GM23338 (cell line): ENCODE results near the gene ANKRD7. TPM values are rescaled to one million over a fixed set of nuclear protein-coding genes. Genes with fewer than 3 reads are reported as not detected.
A peak's percentile ranks its signal among the peaks of the same experiment; 100 is the strongest.

Experiments
- ATAC-seq: fragments of 200-7000 bp; cut with Tn5 transposase; 3 replicates; pipeline ENCODE4 v1.9.1; 2020
- DNase-seq: peaks from one replicate; pipeline ENCODE4 v3.0.0-alpha.2; 2015; ENCODE audit warnings: low spot score
- H2AFZ ChIP-seq: fragments of 200-600 bp; sonication (generic); 2 replicates; pipeline ENCODE4 v1.8.0; 2016; ENCODE audit warnings: antibody characterized with exemption, mild to moderate bottlenecking, moderate library complexity
- H3F3A ChIP-seq: fragments of 200-600 bp; sonication (generic); replicated peaks from 2 replicates; pipeline ENCODE4 v1.8.0; 2017; ENCODE audit warnings: antibody characterized with exemption, mixed run types, low read depth
- H3K27ac ChIP-seq: fragments of 200-600 bp; sonication (generic); 2 replicates; pipeline ENCODE4 v1.6.1; 2016; ENCODE audit warnings: low read depth
- H3K27me3 ChIP-seq: fragments of 200-600 bp; sonication (generic); 2 replicates; pipeline ENCODE4 v1.8.0; 2016; ENCODE audit warnings: mild to moderate bottlenecking, mixed run types, moderate library complexity; ENCODE audit not compliant: insufficient read depth
- H3K36me3 ChIP-seq: fragments of 200-600 bp; sonication (generic); 2 replicates; pipeline ENCODE4 v1.8.0; 2016; ENCODE audit warnings: mild to moderate bottlenecking; ENCODE audit not compliant: insufficient read depth
- H3K4me1 ChIP-seq: fragments of 200-600 bp; sonication (generic); 2 replicates; pipeline ENCODE4 v1.8.0; 2016; ENCODE audit warnings: mild to moderate bottlenecking, moderate library complexity; ENCODE audit not compliant: insufficient read depth
- H3K4me2 ChIP-seq: fragments of 200-600 bp; sonication (generic); 2 replicates; pipeline ENCODE4 v1.7.1; 2017; ENCODE audit warnings: mixed run types
- H3K4me3 ChIP-seq: fragments of 200-600 bp; sonication (generic); 2 replicates; pipeline ENCODE4 v1.6.1; 2016; ENCODE audit warnings: mixed run types
- H3K79me2 ChIP-seq: fragments of 200-600 bp; sonication (generic); replicated peaks from 2 replicates; pipeline ENCODE4 v1.8.0; 2017; ENCODE audit warnings: mild to moderate bottlenecking; ENCODE audit not compliant: insufficient read depth
- H3K9me2 ChIP-seq: fragments of 200-600 bp; sonication (generic); 2 replicates; pipeline ENCODE4 v1.8.0; 2017; ENCODE audit not compliant: insufficient read depth
- H4K20me1 ChIP-seq: fragments of 200-600 bp; sonication (generic); replicated peaks from 2 replicates; pipeline ENCODE4 v1.8.0; 2017; ENCODE audit warnings: mild to moderate bottlenecking; ENCODE audit not compliant: insufficient read depth
- H3K27ac Mint-ChIP-seq: 2 replicates; pipeline ENCODE4 v1.8.0; 2020; ENCODE audit warnings: inconsistent platforms, mild to moderate bottlenecking, moderate library complexity, mixed read lengths
- H3K27me3 Mint-ChIP-seq: 3 replicates; pipeline ENCODE4 v1.8.0; 2022; ENCODE audit warnings: low read depth, mild to moderate bottlenecking, moderate library complexity, mixed read lengths, inconsistent platforms; ENCODE audit not compliant: insufficient read depth, poor library complexity
- H3K36me3 Mint-ChIP-seq: 3 replicates; pipeline ENCODE4 v1.8.0; 2021; ENCODE audit warnings: low read depth, mild to moderate bottlenecking, inconsistent platforms, moderate library complexity, mixed read lengths
- H3K4me1 Mint-ChIP-seq: 3 replicates; pipeline ENCODE4 v1.8.0; 2020; ENCODE audit warnings: mild to moderate bottlenecking, inconsistent platforms, mixed read lengths
- H3K4me3 Mint-ChIP-seq: 3 replicates; pipeline ENCODE4 v1.8.0; 2021; ENCODE audit warnings: moderate library complexity, mild to moderate bottlenecking, inconsistent platforms, mixed read lengths
- H3K9me3 Mint-ChIP-seq: 3 replicates; pipeline ENCODE4 v1.8.0; 2020; ENCODE audit warnings: moderate library complexity, mild to moderate bottlenecking, inconsistent platforms, mixed read lengths
- CREB1 ChIP-seq: fragments of 250-450 bp; sonication (Bioruptor Pico); IDR thresholded peaks from 2 replicates; pipeline ENCODE4 v1.5.0; 2020; ENCODE audit warnings: low read depth, mild to moderate bottlenecking, moderate library complexity
- CTCF ChIP-seq, 2 experiments: fragments of 200-600 bp in 1 of 2; sonication (generic) in 1 of 2; conservative IDR thresholded peaks; 2 replicates each; pipeline versions ENCODE4 v1.5.1 to v1.6.1; 2016 to 2017; ENCODE audit warnings: antibody characterized with exemption in 2 of 2, low read depth in 2 of 2, mild to moderate bottlenecking in 2 of 2, moderate library complexity in 1 of 2
- ETS1 ChIP-seq: IDR thresholded peaks from 2 replicates; pipeline ENCODE4 v1.6.1; 2016; ENCODE audit warnings: antibody characterized with exemption
- EZH2 ChIP-seq: fragments of 200-600 bp; sonication (generic); IDR thresholded peaks from one replicate; pipeline ENCODE4 v1.8.0; 2017; ENCODE audit warnings: antibody characterized with exemption, mild to moderate bottlenecking, low read depth; ENCODE audit not compliant: unreplicated experiment
- EZH2phosphoT487 ChIP-seq: fragments of 200-600 bp; sonication (generic); IDR thresholded peaks from one replicate; pipeline ENCODE4 v1.8.1; 2018; ENCODE audit warnings: antibody characterized with exemption; ENCODE audit not compliant: unreplicated experiment
- JUNB ChIP-seq: IDR thresholded peaks from one replicate; pipeline ENCODE4 v1.6.1; 2016; ENCODE audit warnings: antibody characterized with exemption; ENCODE audit not compliant: unreplicated experiment
- NANOG ChIP-seq: IDR thresholded peaks from 2 replicates; pipeline ENCODE4 v1.6.1; 2016; ENCODE audit warnings: antibody characterized with exemption, borderline replicate concordance
- POLR2AphosphoS5 ChIP-seq: IDR thresholded peaks from 2 replicates; pipeline ENCODE4 v1.6.1; 2016; ENCODE audit warnings: antibody characterized with exemption, low read depth
- STAT1 ChIP-seq: IDR thresholded peaks from one replicate; pipeline ENCODE4 v1.6.1; 2016; ENCODE audit warnings: antibody characterized with exemption; ENCODE audit not compliant: unreplicated experiment
- ZNF114 ChIP-seq: fragments of 250-450 bp; sonication (Bioruptor Pico); IDR thresholded peaks from 2 replicates; pipeline ENCODE4 v1.5.0; 2020; ENCODE audit warnings: mild to moderate bottlenecking, moderate library complexity
- ZNF331 ChIP-seq: fragments of 250-450 bp; sonication (Bioruptor Pico); IDR thresholded peaks from 2 replicates; pipeline ENCODE4 v1.5.0; 2020; ENCODE audit warnings: low read depth, mild to moderate bottlenecking, moderate library complexity
- polyA plus RNA-seq: library from polyadenylated mRNA; unstranded; fragments of >200 nt; fragmentation: Nextera tagmentation; extraction: Ambion mirVana; gene quantifications from 2 replicates; pipeline ENCODE4 v1.2.1, GENCODE V29; 2016
- total RNA-seq: library from RNA; depleted of rRNA; stranded (reverse); fragments of >200 nt; shearing (Covaris generic); gene quantifications from 2 replicates; pipeline ENCODE4 v1.2.3, GENCODE V29; 2014
- TF ChIP-seq, protein P1 (sequence below): fragments of 250-450 bp; sonication (Bioruptor Pico); IDR thresholded peaks from 2 replicates; pipeline ENCODE4 v1.5.0; 2020; ENCODE audit warnings: mild to moderate bottlenecking, moderate library complexity
- TF ChIP-seq, protein P2 (sequence below): IDR thresholded peaks from one replicate; pipeline ENCODE4 v1.6.1; 2018; ENCODE audit warnings: antibody characterized with exemption; ENCODE audit not compliant: unreplicated experiment

Gene ANKRD7
- total and polyA plus RNA-seq, 2 experiments from 2014 or later: 1.6 to 2.1 TPM

DNA sequence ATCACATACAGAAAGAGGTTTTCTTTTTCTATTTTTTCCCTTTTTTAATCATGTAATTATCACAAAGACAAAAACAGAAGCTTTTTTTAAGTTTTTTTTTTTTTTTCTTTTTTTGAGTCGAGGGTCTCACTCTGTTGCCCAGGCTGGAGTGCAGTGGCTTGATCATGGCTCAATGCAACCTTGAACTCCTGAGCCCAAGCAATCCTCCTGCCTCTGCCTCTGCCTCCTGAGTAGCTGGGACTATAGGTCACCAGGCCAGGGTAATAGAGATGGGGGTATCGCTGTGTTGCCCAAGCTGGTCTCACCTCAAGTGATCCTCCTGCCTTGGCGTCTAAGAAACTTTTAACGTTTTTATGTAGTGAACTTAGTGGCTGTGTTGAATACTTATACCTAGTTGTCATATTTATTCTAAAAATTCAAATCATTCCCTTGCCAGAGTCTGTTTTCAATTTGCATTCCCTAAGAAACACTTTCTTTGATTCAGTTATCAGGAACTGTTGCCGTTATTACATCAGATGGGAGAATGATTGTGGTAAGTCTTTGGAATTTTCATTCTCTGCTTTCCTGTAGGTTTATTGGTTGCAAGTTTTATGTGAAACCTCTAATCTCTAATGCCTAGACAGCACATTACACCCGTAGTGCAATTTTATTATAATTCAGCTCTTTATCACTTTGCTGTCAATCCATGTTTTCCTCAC is 39.2 kb upstream of the ANKRD7 start:
- DNase-seq (no peak), ATAC-seq (no peak)
- Histone ChIP-seq H2AFZ (no peak overlapping the region), H3K4me2 (peak overlapping the region; percentile 91), H3K79me2 (peaks cover 36% of the 10 kb centered on the region), H3K4me3 (peak overlapping the region; percentile 83), H3K4me1 (no peaks in the 10 kb centered on the region), H3K27ac (no peak overlapping the region), H3K36me3 (peaks cover 23% of the 10 kb centered on the region), H4K20me1 (no peaks in the 10 kb centered on the region; the same call in 1 of the 2 replicates), H3K27me3 (no peaks in the 10 kb centered on the region), H3F3A (no peaks in the 10 kb centered on the region), H3K9me2 (no peaks in the 10 kb centered on the region)
- Mint-ChIP-seq H3K36me3 (peaks cover 49% of the 10 kb centered on the region), H3K27me3 (no peaks in the 10 kb centered on the region), H3K4me1 (peaks cover 8% of the 10 kb centered on the region), H3K27ac (no peak overlapping the region), H3K4me3 (peak overlapping the region; percentile 95), H3K9me3 (no peaks in the 10 kb centered on the region)
- no peak for TF ChIP-seq CREB1 (CRISPR knock-in tag)
- no peak for TF ChIP-seq EZH2
- no peak for TF ChIP-seq POLR2AphosphoS5
- TF ChIP-seq, protein P1, sequence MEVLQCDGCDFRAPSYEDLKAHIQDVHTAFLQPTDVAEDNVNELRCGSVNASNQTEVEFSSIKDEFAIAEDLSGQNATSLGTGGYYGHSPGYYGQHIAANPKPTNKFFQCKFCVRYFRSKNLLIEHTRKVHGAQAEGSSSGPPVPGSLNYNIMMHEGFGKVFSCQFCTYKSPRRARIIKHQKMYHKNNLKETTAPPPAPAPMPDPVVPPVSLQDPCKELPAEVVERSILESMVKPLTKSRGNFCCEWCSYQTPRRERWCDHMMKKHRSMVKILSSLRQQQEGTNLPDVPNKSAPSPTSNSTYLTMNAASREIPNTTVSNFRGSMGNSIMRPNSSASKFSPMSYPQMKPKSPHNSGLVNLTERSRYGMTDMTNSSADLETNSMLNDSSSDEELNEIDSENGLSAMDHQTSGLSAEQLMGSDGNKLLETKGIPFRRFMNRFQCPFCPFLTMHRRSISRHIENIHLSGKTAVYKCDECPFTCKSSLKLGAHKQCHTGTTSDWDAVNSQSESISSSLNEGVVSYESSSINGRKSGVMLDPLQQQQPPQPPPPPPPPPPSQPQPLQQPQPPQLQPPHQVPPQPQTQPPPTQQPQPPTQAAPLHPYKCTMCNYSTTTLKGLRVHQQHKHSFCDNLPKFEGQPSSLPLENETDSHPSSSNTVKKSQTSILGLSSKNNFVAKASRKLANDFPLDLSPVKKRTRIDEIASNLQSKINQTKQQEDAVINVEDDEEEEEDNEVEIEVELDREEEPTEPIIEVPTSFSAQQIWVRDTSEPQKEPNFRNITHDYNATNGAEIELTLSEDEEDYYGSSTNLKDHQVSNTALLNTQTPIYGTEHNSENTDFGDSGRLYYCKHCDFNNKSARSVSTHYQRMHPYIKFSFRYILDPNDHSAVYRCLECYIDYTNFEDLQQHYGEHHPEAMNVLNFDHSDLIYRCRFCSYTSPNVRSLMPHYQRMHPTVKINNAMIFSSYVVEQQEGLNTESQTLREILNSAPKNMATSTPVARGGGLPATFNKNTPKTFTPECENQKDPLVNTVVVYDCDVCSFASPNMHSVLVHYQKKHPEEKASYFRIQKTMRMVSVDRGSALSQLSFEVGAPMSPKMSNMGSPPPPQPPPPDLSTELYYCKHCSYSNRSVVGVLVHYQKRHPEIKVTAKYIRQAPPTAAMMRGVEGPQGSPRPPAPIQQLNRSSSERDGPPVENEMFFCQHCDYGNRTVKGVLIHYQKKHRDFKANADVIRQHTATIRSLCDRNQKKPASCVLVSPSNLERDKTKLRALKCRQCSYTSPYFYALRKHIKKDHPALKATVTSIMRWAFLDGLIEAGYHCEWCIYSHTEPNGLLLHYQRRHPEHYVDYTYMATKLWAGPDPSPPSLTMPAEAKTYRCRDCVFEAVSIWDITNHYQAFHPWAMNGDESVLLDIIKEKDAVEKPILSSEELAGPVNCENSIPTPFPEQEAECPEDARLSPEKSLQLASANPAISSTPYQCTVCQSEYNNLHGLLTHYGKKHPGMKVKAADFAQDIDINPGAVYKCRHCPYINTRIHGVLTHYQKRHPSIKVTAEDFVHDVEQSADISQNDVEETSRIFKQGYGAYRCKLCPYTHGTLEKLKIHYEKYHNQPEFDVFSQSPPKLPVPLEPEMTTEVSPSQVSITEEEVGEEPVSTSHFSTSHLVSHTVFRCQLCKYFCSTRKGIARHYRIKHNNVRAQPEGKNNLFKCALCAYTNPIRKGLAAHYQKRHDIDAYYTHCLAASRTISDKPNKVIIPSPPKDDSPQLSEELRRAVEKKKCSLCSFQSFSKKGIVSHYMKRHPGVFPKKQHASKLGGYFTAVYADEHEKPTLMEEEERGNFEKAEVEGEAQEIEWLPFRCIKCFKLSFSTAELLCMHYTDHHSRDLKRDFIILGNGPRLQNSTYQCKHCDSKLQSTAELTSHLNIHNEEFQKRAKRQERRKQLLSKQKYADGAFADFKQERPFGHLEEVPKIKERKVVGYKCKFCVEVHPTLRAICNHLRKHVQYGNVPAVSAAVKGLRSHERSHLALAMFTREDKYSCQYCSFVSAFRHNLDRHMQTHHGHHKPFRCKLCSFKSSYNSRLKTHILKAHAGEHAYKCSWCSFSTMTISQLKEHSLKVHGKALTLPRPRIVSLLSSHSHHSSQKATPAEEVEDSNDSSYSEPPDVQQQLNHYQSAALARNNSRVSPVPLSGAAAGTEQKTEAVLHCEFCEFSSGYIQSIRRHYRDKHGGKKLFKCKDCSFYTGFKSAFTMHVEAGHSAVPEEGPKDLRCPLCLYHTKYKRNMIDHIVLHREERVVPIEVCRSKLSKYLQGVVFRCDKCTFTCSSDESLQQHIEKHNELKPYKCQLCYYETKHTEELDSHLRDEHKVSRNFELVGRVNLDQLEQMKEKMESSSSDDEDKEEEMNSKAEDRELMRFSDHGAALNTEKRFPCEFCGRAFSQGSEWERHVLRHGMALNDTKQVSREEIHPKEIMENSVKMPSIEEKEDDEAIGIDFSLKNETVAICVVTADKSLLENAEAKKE (CRISPR knock-in tag): no peak
- no peak for TF ChIP-seq NANOG
- no peak for TF ChIP-seq JUNB
- no peak for TF ChIP-seq ZNF331
- no peak for TF ChIP-seq STAT1
- no peak for TF ChIP-seq ETS1
- TF ChIP-seq EZH2phosphoT487: no peak
- no peak for TF ChIP-seq ZNF114 (CRISPR knock-in tag)
- TF ChIP-seq CTCF (conservative IDR thresholded peaks at IDR 0.05; ENCODE audit: low read depth in 2 of 2): no peak
- TF ChIP-seq, protein P2, sequence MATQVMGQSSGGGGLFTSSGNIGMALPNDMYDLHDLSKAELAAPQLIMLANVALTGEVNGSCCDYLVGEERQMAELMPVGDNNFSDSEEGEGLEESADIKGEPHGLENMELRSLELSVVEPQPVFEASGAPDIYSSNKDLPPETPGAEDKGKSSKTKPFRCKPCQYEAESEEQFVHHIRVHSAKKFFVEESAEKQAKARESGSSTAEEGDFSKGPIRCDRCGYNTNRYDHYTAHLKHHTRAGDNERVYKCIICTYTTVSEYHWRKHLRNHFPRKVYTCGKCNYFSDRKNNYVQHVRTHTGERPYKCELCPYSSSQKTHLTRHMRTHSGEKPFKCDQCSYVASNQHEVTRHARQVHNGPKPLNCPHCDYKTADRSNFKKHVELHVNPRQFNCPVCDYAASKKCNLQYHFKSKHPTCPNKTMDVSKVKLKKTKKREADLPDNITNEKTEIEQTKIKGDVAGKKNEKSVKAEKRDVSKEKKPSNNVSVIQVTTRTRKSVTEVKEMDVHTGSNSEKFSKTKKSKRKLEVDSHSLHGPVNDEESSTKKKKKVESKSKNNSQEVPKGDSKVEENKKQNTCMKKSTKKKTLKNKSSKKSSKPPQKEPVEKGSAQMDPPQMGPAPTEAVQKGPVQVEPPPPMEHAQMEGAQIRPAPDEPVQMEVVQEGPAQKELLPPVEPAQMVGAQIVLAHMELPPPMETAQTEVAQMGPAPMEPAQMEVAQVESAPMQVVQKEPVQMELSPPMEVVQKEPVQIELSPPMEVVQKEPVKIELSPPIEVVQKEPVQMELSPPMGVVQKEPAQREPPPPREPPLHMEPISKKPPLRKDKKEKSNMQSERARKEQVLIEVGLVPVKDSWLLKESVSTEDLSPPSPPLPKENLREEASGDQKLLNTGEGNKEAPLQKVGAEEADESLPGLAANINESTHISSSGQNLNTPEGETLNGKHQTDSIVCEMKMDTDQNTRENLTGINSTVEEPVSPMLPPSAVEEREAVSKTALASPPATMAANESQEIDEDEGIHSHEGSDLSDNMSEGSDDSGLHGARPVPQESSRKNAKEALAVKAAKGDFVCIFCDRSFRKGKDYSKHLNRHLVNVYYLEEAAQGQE: no peak
